HEK293 (cell line): Measurements from ENCODE around the gene ZBTB25.
A peak's percentile ranks its signal among the peaks of the same experiment; 100 is the strongest.

Experiments used
- AEBP2 ChIP-seq: fragments of 450-650 bp; formaldehyde crosslinking; IDR thresholded peaks from 2 replicates; pipeline ENCODE4 v1.5.1; 2016; ENCODE audit warnings: missing biosample characterization, missing genetic modification characterization, borderline replicate concordance
- BCL11A ChIP-seq: fragments of 450-650 bp; formaldehyde crosslinking; IDR thresholded peaks from 2 replicates; pipeline ENCODE4 v1.5.1; 2016; ENCODE audit warnings: low read depth, missing biosample characterization, missing genetic modification characterization
- FEZF1 ChIP-seq: fragments of 450-650 bp; formaldehyde crosslinking; IDR thresholded peaks from 2 replicates; pipeline ENCODE4 v1.5.1; 2016; ENCODE audit warnings: missing biosample characterization, missing genetic modification characterization
- HOXA7 ChIP-seq: sonication (generic); formaldehyde crosslinking; IDR thresholded peaks from 2 replicates; pipeline ENCODE4 v1.8.1; 2022; ENCODE audit warnings: missing genetic modification reagents, borderline replicate concordance
- HOXC10 ChIP-seq: sonication (generic); formaldehyde crosslinking; IDR thresholded peaks from 2 replicates; pipeline ENCODE4 v1.8.1; 2023; ENCODE audit warnings: mild to moderate bottlenecking, missing genetic modification reagents
- KLF7 ChIP-seq: fragments of 450-650 bp; formaldehyde crosslinking; IDR thresholded peaks from 2 replicates; pipeline ENCODE4 v1.5.1; 2016; ENCODE audit warnings: missing biosample characterization, missing genetic modification characterization, borderline replicate concordance
- MEIS1 ChIP-seq: sonication (generic); formaldehyde crosslinking; IDR thresholded peaks from 2 replicates; pipeline ENCODE4 v1.8.1; 2022; ENCODE audit warnings: missing genetic modification reagents, mild to moderate bottlenecking, borderline replicate concordance
- PRDM10 ChIP-seq: fragments of 450-650 bp; formaldehyde crosslinking; IDR thresholded peaks from 2 replicates; pipeline ENCODE4 v1.5.1; 2016; ENCODE audit warnings: missing biosample characterization, missing genetic modification characterization
- REPIN1 ChIP-seq: fragments of 450-650 bp; formaldehyde crosslinking; IDR thresholded peaks from 2 replicates; pipeline ENCODE4 v1.5.1; 2017; ENCODE audit warnings: missing biosample characterization, missing genetic modification characterization, low read depth
- TCF7L2 ChIP-seq: IDR thresholded peaks from 2 replicates; pipeline ENCODE4 v1.6.1; 2011; ENCODE audit warnings: low read depth, mild to moderate bottlenecking, inconsistent platforms, low read length, moderate library complexity, borderline replicate concordance
- YY1 ChIP-seq: fragments of 450-650 bp; formaldehyde crosslinking; IDR thresholded peaks from 2 replicates; pipeline ENCODE4 v1.5.1; 2018; ENCODE audit warnings: missing biosample characterization, missing genetic modification characterization
- ZBTB26 ChIP-seq: fragments of 450-650 bp; formaldehyde crosslinking; optimal IDR thresholded peaks from 2 replicates; pipeline ENCODE3; 2016; ENCODE audit warnings: missing biosample characterization, mild to moderate bottlenecking, missing genetic modification characterization
- ZIC2 ChIP-seq: fragments of 450-650 bp; formaldehyde crosslinking; IDR thresholded peaks from 2 replicates; pipeline ENCODE4 v1.5.1; 2016; ENCODE audit warnings: missing biosample characterization, missing genetic modification characterization
- ZNF239 ChIP-seq: fragments of 450-650 bp; formaldehyde crosslinking; IDR thresholded peaks from 2 replicates; pipeline ENCODE4 v1.5.1; 2016; ENCODE audit warnings: missing biosample characterization, missing genetic modification characterization
- ZNF248 ChIP-seq: fragments of 450-650 bp; formaldehyde crosslinking; IDR thresholded peaks from 2 replicates; pipeline ENCODE4 v1.5.1; 2017; ENCODE audit warnings: missing biosample characterization, missing genetic modification characterization
- ZNF324 ChIP-seq: fragments of 450-650 bp; formaldehyde crosslinking; IDR thresholded peaks from 2 replicates; pipeline ENCODE4 v1.5.1; 2016; ENCODE audit warnings: missing biosample characterization, missing genetic modification characterization
- ZNF341 ChIP-seq: fragments of 450-650 bp; formaldehyde crosslinking; IDR thresholded peaks from 2 replicates; pipeline ENCODE4; 2016; ENCODE audit warnings: low read depth, missing biosample characterization, missing genetic modification characterization
- ZNF37A ChIP-seq: fragments of 450-650 bp; IDR thresholded peaks from 2 replicates; pipeline ENCODE4 v1.5.1; 2018; ENCODE audit warnings: missing biosample characterization, missing genetic modification characterization
- ZNF404 ChIP-seq: fragments of 450-650 bp; formaldehyde crosslinking; IDR thresholded peaks from 2 replicates; pipeline ENCODE4 v1.5.1; 2017; ENCODE audit warnings: missing biosample characterization, missing genetic modification characterization
- ZNF501 ChIP-seq: fragments of 450-650 bp; formaldehyde crosslinking; IDR thresholded peaks from 2 replicates; pipeline ENCODE4 v1.5.1; 2016; ENCODE audit warnings: missing biosample characterization, missing genetic modification characterization
- ZNF623 ChIP-seq: fragments of 450-650 bp; formaldehyde crosslinking; IDR thresholded peaks from 2 replicates; pipeline ENCODE4 v1.5.1; 2016; ENCODE audit warnings: missing biosample characterization, missing genetic modification characterization
- ZNF692 ChIP-seq: fragments of 450-650 bp; formaldehyde crosslinking; IDR thresholded peaks from 2 replicates; pipeline ENCODE4 v1.5.1; 2016; ENCODE audit warnings: missing biosample characterization, missing genetic modification characterization
- ZNF747 ChIP-seq: fragments of 450-650 bp; formaldehyde crosslinking; IDR thresholded peaks from 2 replicates; pipeline ENCODE4 v1.5.1; 2016; ENCODE audit warnings: missing biosample characterization, missing genetic modification characterization
- ZNF768 ChIP-seq: fragments of 450-650 bp; formaldehyde crosslinking; IDR thresholded peaks from 2 replicates; pipeline ENCODE4 v1.5.1; 2018; ENCODE audit warnings: missing biosample characterization, mild to moderate bottlenecking, missing genetic modification characterization
- TF ChIP-seq, protein P1 (sequence below): fragments of 450-650 bp; formaldehyde crosslinking; IDR thresholded peaks from 2 replicates; pipeline ENCODE4 v1.5.1; 2017; ENCODE audit warnings: missing biosample characterization, missing genetic modification characterization
- TF ChIP-seq, protein P2 (sequence below): fragments of 450-650 bp; formaldehyde crosslinking; IDR thresholded peaks from 2 replicates; pipeline ENCODE4 v1.5.0; 2017; ENCODE audit warnings: missing biosample characterization, missing genetic modification characterization, borderline replicate concordance
- TF ChIP-seq, protein P3 (sequence below): fragments of 450-650 bp; formaldehyde crosslinking; IDR thresholded peaks from 2 replicates; pipeline ENCODE4 v1.5.1; 2016; ENCODE audit warnings: missing biosample characterization, missing genetic modification characterization

Gene ZBTB25

DNA sequence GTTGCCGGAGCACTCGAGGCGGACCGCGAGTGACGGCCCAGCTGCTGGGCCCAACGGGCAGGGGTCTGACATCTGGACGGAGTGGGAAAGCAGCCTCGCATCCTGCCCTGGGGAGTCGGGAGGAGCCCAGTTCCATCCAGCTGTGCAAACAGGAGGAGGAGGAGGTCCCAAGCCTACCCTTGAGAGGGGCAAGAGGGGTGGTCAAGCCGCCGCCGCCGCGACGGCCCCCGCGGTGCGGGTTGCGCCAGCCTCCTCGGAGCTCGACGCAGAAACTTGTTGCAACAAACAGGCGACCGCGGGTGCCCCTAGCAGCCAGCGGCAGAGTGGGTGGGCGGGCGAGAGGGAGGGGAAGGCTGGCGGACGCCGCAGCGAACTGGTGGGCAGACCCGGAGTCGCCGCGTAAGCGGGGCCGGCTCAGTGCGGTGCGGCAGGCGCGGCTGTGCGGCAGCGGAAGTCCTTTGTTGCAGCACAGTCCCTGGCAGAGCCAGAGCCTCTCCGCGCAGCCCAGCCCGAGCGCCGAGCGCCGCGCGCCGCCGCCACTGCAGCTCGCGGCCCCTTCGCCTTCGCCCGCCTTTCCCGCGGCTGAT, 765 bp upstream of the ZBTB25 start, which contains the start of gene ZBTB1 (continued):
- TF ChIP-seq AEBP2 (tag by site-specific recombination) = no peak
- peak; percentile 8; the same call in 1 of the 2 replicates for TF ChIP-seq FEZF1 (tag by site-specific recombination)
- TF ChIP-seq BCL11A = peak; percentile 30; the same call in 1 of the 2 replicates
- no peak for TF ChIP-seq KLF7
- TF ChIP-seq ZNF37A = no peak
- TF ChIP-seq ZNF248 (tag by site-specific recombination) = no peak
- TF ChIP-seq TCF7L2 = no peak
- TF ChIP-seq ZNF324 (tag by site-specific recombination) = 0 out of 2 replicates have a peak, but pooled peaks have one; percentile 55
- no peak for TF ChIP-seq ZNF623 (tag by site-specific recombination)
- TF ChIP-seq, protein P1, sequence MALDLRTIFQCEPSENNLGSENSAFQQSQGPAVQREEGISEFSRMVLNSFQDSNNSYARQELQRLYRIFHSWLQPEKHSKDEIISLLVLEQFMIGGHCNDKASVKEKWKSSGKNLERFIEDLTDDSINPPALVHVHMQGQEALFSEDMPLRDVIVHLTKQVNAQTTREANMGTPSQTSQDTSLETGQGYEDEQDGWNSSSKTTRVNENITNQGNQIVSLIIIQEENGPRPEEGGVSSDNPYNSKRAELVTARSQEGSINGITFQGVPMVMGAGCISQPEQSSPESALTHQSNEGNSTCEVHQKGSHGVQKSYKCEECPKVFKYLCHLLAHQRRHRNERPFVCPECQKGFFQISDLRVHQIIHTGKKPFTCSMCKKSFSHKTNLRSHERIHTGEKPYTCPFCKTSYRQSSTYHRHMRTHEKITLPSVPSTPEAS = 0 out of 2 replicates have a peak, but pooled peaks have one; percentile 26
- no peak for TF ChIP-seq ZNF747 (tag by site-specific recombination)
- no peak for TF ChIP-seq ZNF404
- no peak for TF ChIP-seq HOXA7 (CRISPR knock-in tag)
- no peak for TF ChIP-seq YY1 (tag by site-specific recombination)
- TF ChIP-seq ZNF768 (tag by site-specific recombination) = no peak
- TF ChIP-seq ZNF239 (tag by site-specific recombination) = no peak
- TF ChIP-seq ZNF692 (tag by site-specific recombination) = peak; percentile 61; the same call in 1 of the 2 replicates
- TF ChIP-seq HOXC10 (CRISPR knock-in tag) = 0 out of 2 replicates have a peak, but pooled peaks have one; percentile 1
- no peak for TF ChIP-seq MEIS1
- TF ChIP-seq, protein P2, sequence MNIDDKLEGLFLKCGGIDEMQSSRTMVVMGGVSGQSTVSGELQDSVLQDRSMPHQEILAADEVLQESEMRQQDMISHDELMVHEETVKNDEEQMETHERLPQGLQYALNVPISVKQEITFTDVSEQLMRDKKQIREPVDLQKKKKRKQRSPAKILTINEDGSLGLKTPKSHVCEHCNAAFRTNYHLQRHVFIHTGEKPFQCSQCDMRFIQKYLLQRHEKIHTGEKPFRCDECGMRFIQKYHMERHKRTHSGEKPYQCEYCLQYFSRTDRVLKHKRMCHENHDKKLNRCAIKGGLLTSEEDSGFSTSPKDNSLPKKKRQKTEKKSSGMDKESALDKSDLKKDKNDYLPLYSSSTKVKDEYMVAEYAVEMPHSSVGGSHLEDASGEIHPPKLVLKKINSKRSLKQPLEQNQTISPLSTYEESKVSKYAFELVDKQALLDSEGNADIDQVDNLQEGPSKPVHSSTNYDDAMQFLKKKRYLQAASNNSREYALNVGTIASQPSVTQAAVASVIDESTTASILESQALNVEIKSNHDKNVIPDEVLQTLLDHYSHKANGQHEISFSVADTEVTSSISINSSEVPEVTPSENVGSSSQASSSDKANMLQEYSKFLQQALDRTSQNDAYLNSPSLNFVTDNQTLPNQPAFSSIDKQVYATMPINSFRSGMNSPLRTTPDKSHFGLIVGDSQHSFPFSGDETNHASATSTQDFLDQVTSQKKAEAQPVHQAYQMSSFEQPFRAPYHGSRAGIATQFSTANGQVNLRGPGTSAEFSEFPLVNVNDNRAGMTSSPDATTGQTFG (tag by site-specific recombination) = no peak
- TF ChIP-seq, protein P3, sequence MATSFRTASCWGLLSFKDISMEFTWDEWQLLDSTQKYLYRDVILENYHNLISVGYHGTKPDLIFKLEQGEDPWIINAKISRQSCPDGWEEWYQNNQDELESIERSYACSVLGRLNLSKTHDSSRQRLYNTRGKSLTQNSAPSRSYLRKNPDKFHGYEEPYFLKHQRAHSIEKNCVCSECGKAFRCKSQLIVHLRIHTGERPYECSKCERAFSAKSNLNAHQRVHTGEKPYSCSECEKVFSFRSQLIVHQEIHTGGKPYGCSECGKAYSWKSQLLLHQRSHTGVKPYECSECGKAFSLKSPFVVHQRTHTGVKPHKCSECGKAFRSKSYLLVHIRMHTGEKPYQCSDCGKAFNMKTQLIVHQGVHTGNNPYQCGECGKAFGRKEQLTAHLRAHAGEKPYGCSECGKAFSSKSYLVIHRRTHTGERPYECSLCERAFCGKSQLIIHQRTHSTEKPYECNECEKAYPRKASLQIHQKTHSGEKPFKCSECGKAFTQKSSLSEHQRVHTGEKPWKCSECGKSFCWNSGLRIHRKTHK = no peak
- no peak for TF ChIP-seq REPIN1 (tag by site-specific recombination)
- TF ChIP-seq ZBTB26 = peak; percentile 72
- TF ChIP-seq ZNF501 = peak; percentile 39; the same call in 1 of the 2 replicates
- TF ChIP-seq ZNF341 (tag by site-specific recombination) = no peak
- peak; percentile 75 for TF ChIP-seq ZIC2 (tag by site-specific recombination)
- TF ChIP-seq PRDM10 (tag by site-specific recombination) = peak; percentile 98
